SW 1271 (cell line): ENCODE measurements around the gene PDIA6.
"Not testable (repeated sequence)": the region's sequence is repeated elsewhere in the genome, so short reads cannot be mapped to it uniquely, and the experiment has no call there.

Experiments
- DNase-seq, 2 experiments: peaks; one replicate each; lab custom pipeline; 2025; lab: John Stamatoyannopoulos, UW

The PDIA6 gene

GRCh38 chr2:10780821-10781220 lies 31.8 kb downstream of the PDIA6 start:
- not testable (repeated sequence) for DNase-seq

- DNase-seq: no peak
Observed at GRCh38 chr2:10780491-10780820, 32.1 kb downstream of the PDIA6 start.

- DNase-seq: no peak
Observed at GRCh38 chr2:10779776-10780490, 32.7 kb downstream of the PDIA6 start.

- DNase-seq: no peak
Observed at GRCh38 chr2:10778724-10779115, 33.9 kb downstream of the PDIA6 start.

- no peak for DNase-seq
Observed at GRCh38 chr2:10777842-10778723, 34.5 kb downstream of the PDIA6 start.

GRCh38 chr2:10777111-10777841 lies 35.3 kb downstream of the PDIA6 start:
- DNase-seq: no peak

- DNase-seq: no peak
Observed at GRCh38 chr2:10776231-10776977, 36.2 kb downstream of the PDIA6 start.

GRCh38 chr2:10775831-10776230 lies 36.8 kb downstream of the PDIA6 start:
- DNase-seq: no peak

- DNase-seq: no peak
Observed at GRCh38 chr2:10775021-10775780, 37.4 kb downstream of the PDIA6 start.

GRCh38 chr2:10774394-10774793 lies 38.2 kb downstream of the PDIA6 start:
- no peak for DNase-seq

GRCh38 chr2:10773821-10774341 lies 38.7 kb downstream of the PDIA6 start:
- DNase-seq: no peak

- no peak for DNase-seq
Observed at GRCh38 chr2:10772868-10773215, 39.7 kb downstream of the PDIA6 start.

GRCh38 chr2:10772201-10772867 lies 40.3 kb downstream of the PDIA6 start:
- no peak for DNase-seq

- no peak for DNase-seq
Observed at GRCh38 chr2:10771786-10772185, 40.8 kb downstream of the PDIA6 start.

GRCh38 chr2:10770956-10771750 lies 41.4 kb downstream of the PDIA6 start:
- DNase-seq: no peak

GRCh38 chr2:10768063-10768507 lies 44.5 kb downstream of the PDIA6 start:
- no peak for DNase-seq

GRCh38 chr2:10765914-10766313 lies 46.7 kb downstream of the PDIA6 start:
- DNase-seq: no peak

- no peak for DNase-seq
Observed at GRCh38 chr2:10765461-10765860, 47.1 kb downstream of the PDIA6 start.

- no peak for DNase-seq
Observed at GRCh38 chr2:10764896-10765295, 47.7 kb downstream of the PDIA6 start.
